ENCODE results near the gene CRADD.
"Not testable (repeated sequence)": the region's sequence is repeated elsewhere in the genome, so short reads cannot be mapped to it uniquely, and the experiment has no call there.

The CRADD gene

GRCh38 chr12:93850481-93851256 is 173.5 kb downstream of the CRADD start:
- DNase-seq, result no peak

- peak; percentile 62 for DNase-seq
Measured at GRCh38 chr12:93851257-93851671, 174.1 kb downstream of the CRADD start.

GRCh38 chr12:93852173-93852591 is 175.0 kb downstream of the CRADD start:
- no peak for DNase-seq

- DNase-seq, result peak; percentile 14
Measured at GRCh38 chr12:93853698-93854478, 176.7 kb downstream of the CRADD start.

- no peak for DNase-seq
Measured at GRCh38 chr12:93855261-93855660, 178.1 kb downstream of the CRADD start.

- no peak for DNase-seq
Measured at GRCh38 chr12:93856611-93857010, 179.4 kb downstream of the CRADD start.

GRCh38 chr12:93857279-93857938 is 180.2 kb downstream of the CRADD start:
- DNase-seq, result no peak

- no peak for DNase-seq
Measured at GRCh38 chr12:93857991-93858447, 180.8 kb downstream of the CRADD start.

- DNase-seq, result peak; percentile 25
Measured at GRCh38 chr12:93860668-93861373, 183.6 kb downstream of the CRADD start.

- no peak for DNase-seq
Measured at GRCh38 chr12:93862424-93862823, 185.2 kb downstream of the CRADD start.

- DNase-seq, result no peak
Measured at GRCh38 chr12:93865751-93866150, 188.6 kb downstream of the CRADD start.

GRCh38 chr12:93868771-93869170 is 191.6 kb downstream of the CRADD start:
- DNase-seq, result no peak

- no peak for DNase-seq
Measured at GRCh38 chr12:93870020-93870795, 193.0 kb downstream of the CRADD start.

- not testable (repeated sequence) for DNase-seq
Measured at GRCh38 chr12:93871566-93871965, 194.4 kb downstream of the CRADD start.

- DNase-seq, result no peak
Measured at GRCh38 chr12:93873561-93873960, 196.4 kb downstream of the CRADD start.

- no peak for DNase-seq
Measured at GRCh38 chr12:93875157-93875556, 198.0 kb downstream of the CRADD start.

- DNase-seq, result no peak
Measured at GRCh38 chr12:93876360-93876759, 199.2 kb downstream of the CRADD start.

GRCh38 chr12:93877446-93877845 is 200.3 kb downstream of the CRADD start:
- no peak for DNase-seq

GRCh38 chr12:93879476-93880421 is 202.6 kb downstream of the CRADD start:
- DNase-seq, result no peak

- DNase-seq, result peak; percentile 9
Measured at GRCh38 chr12:93880853-93881522, 203.8 kb downstream of the CRADD start.

Data from activated CD4-positive, alpha-beta T cell treated with anti-CD3 and anti-CD28 coated beads, Interleukin-2, amount 50 U/mL, for 16 hours (primary cell).